Astrocyte (in vitro differentiated cells and primary cell): ENCODE results near the gene TMEM259.

Source experiments
- EZH2 ChIP-seq: IDR thresholded peaks from 2 replicates; pipeline ENCODE4 v1.6.1; 2012; ENCODE audit warnings: mild to moderate bottlenecking, low read length, inconsistent platforms; ENCODE audit not compliant: insufficient read depth
- TF ChIP-seq, protein P1 (sequence below): IDR thresholded peaks from 2 replicates; pipeline ENCODE4 v1.5.1; 2011; ENCODE audit warnings: low read depth, mild to moderate bottlenecking, inconsistent platforms, low read length, moderate library complexity; ENCODE audit not compliant: insufficient read depth

DNA sequence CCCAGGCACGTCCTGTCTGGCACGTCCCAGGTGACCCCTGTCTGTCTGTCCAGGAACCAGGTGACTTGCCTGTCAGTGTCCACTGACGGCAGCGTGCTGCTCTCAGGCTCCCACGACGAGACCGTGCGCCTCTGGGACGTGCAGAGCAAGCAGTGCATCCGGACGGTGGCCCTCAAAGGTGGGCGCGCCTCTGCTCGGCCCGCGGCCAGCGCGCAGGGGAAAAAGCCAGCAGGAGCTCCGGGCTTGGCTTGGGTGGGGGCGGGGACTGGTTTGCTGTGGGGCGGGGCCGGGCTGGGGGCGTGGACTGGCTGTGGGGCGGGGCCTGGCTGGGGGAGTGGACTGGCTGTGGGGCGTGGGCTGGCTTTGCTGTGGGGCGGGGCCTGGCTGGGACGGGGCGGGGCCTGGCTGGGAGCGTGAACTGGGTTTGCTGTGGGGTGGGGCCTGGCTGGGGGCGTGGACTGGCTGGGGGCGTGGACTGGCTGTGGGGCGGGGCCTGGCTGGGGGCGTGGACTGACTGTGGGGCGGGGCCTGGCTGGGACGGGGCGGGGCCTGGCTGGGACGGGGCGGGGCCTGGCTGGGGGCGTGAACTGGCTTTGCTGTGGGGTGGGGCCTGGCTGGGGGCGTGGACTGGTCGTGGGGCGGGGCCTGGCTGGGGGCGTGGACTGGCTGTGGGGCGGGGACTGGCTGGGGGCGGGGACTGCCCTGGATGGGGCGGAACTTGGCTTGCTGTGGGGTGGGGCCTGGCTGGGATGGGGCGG lies 29.6 kb downstream of the TMEM259 start:
- TF ChIP-seq, protein P1, sequence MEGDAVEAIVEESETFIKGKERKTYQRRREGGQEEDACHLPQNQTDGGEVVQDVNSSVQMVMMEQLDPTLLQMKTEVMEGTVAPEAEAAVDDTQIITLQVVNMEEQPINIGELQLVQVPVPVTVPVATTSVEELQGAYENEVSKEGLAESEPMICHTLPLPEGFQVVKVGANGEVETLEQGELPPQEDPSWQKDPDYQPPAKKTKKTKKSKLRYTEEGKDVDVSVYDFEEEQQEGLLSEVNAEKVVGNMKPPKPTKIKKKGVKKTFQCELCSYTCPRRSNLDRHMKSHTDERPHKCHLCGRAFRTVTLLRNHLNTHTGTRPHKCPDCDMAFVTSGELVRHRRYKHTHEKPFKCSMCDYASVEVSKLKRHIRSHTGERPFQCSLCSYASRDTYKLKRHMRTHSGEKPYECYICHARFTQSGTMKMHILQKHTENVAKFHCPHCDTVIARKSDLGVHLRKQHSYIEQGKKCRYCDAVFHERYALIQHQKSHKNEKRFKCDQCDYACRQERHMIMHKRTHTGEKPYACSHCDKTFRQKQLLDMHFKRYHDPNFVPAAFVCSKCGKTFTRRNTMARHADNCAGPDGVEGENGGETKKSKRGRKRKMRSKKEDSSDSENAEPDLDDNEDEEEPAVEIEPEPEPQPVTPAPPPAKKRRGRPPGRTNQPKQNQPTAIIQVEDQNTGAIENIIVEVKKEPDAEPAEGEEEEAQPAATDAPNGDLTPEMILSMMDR: no peak
- no peak for TF ChIP-seq EZH2
